A549 (cell line): ENCODE measurements around the gene PLCH1. TPM values are rescaled to one million over a fixed set of nuclear protein-coding genes. Genes with fewer than 3 reads are reported as not detected.

Experiments used
- ATAC-seq, 2 experiments: fragments of 200-7000 bp in 1 of 2; fragments of >200 bp in 1 of 2; cut with Nextera tagmentation in 1 of 2; cut with Tn5 transposase in 1 of 2; 3 replicates each; pipeline versions ENCODE4 v1.8.0 to v1.9.1; 2018 to 2020; ENCODE audit warnings: mild to moderate bottlenecking in 1 of 2, moderate library complexity in 1 of 2
- CTCF ChIA-PET: fragments of 300-600 bp; sonication (Branson Sonifier 250); formaldehyde crosslinking; extraction: SDS; loops from one replicate; lab custom pipeline; 2021; ENCODE audit warnings: antibody characterized with exemption, inconsistent platforms; lab: Yijun Ruan, JAX
- POLR2A ChIA-PET: fragments of 350-600 bp; formaldehyde crosslinking; extraction: SDS; loops from one replicate; lab custom pipeline; 2021; ENCODE audit warnings: antibody characterized with exemption, inconsistent platforms; lab: Yijun Ruan, JAX
- DNase-seq, 2 experiments: peaks; one replicate each; pipeline versions ENCODE4 v3.0.0 to v3.0.0-alpha.2; 2011 to 2016; ENCODE audit warnings: low read depth in 1 of 2, low spot score in 1 of 2
- FAIRE-seq: peaks from 2 replicates; lab custom pipeline; 2011; peaks lifted over from hg19 to GRCh38; lab: Jason Lieb, UNC
- H3K27ac ChIP-seq, 2 experiments: fragments of >200 bp; sonication (Bioruptor Twin); formaldehyde crosslinking; 3 replicates each; pipeline ENCODE4 v1.5.1; 2016 to 2017
- H3K4me1 ChIP-seq: fragments of >200 bp; sonication (Bioruptor Twin); formaldehyde crosslinking; 3 replicates; pipeline ENCODE4 v1.6.1; 2016
- H3K4me2 ChIP-seq: fragments of >200 bp; sonication (Bioruptor Twin); formaldehyde crosslinking; 3 replicates; pipeline ENCODE4 v1.6.1; 2016
- H3K4me3 ChIP-seq: fragments of >200 bp; sonication (Bioruptor Twin); formaldehyde crosslinking; 3 replicates; pipeline ENCODE4 v1.5.1; 2016
- H3K9me3 ChIP-seq: fragments of >200 bp; sonication (Bioruptor Twin); formaldehyde crosslinking; 3 replicates; pipeline ENCODE4 v1.6.1; 2016
- CBX8 ChIP-seq: fragments of 200-600 bp; sonication (generic); IDR thresholded peaks from 2 replicates; pipeline ENCODE4 v1.6.1; 2016
- CEBPB ChIP-seq, 2 experiments: fragments of >200 bp in 1 of 2; sonication (Bioruptor Twin) in 1 of 2; formaldehyde crosslinking in 1 of 2; IDR thresholded peaks; 2 replicates each; pipeline ENCODE4 v1.6.1; 2012 to 2016
- CHD2 ChIP-seq: fragments of 150-350 bp; IDR thresholded peaks from 2 replicates; pipeline ENCODE4 v1.6.1; 2014; ENCODE audit warnings: low read length; ENCODE audit not compliant: partially characterized antibody
- EHF ChIP-seq: fragments of 250-450 bp; sonication (Bioruptor Pico); IDR thresholded peaks from 2 replicates; pipeline ENCODE4 v1.5.0; 2020; ENCODE audit warnings: mild to moderate bottlenecking
- EP300 ChIP-seq, 2 experiments: fragments of >200 bp; sonication (Bioruptor Twin); formaldehyde crosslinking; IDR thresholded peaks; 2 replicates in 1 of 2; 3 replicates in 1 of 2; pipeline ENCODE4 v1.6.1; 2016 to 2017
- ESRRA ChIP-seq: fragments of 150-350 bp; IDR thresholded peaks from 2 replicates; pipeline ENCODE4 v1.6.1; 2014; ENCODE audit warnings: mild to moderate bottlenecking, low read length, borderline replicate concordance
- HEYL ChIP-seq: fragments of 250-450 bp; sonication (Bioruptor Pico); IDR thresholded peaks from 2 replicates; pipeline ENCODE4 v1.8.0; 2021; ENCODE audit warnings: mild to moderate bottlenecking, moderate library complexity
- HOXA7 ChIP-seq: fragments of 250-450 bp; sonication (Bioruptor Pico); IDR thresholded peaks from 2 replicates; pipeline ENCODE4 v1.5.0; 2020; ENCODE audit warnings: mild to moderate bottlenecking, moderate library complexity
- JUN ChIP-seq, 2 experiments: fragments of >200 bp; sonication (Bioruptor Twin); formaldehyde crosslinking; IDR thresholded peaks; 2 replicates in 1 of 2; 3 replicates in 1 of 2; pipeline ENCODE4 v1.6.1; 2016 to 2017
- JUNB ChIP-seq: fragments of >200 bp; sonication (Bioruptor Twin); formaldehyde crosslinking; IDR thresholded peaks from 2 replicates; pipeline ENCODE4 v1.6.1; 2016
- KDM5A ChIP-seq: fragments of 200-600 bp; sonication (generic); IDR thresholded peaks from 2 replicates; pipeline ENCODE4 v1.6.1; 2016; ENCODE audit warnings: antibody characterized with exemption, mild to moderate bottlenecking
- MAFK ChIP-seq: fragments of 450-650 bp; IDR thresholded peaks from 2 replicates; pipeline ENCODE4 v1.6.1; 2014; ENCODE audit not compliant: partially characterized antibody
- NFE2L2 ChIP-seq: fragments of 150-350 bp; conservative IDR thresholded peaks from 2 replicates; pipeline ENCODE4 v1.6.1; 2014; ENCODE audit warnings: low read length
- RFX5 ChIP-seq: fragments of 450-650 bp; IDR thresholded peaks from 2 replicates; pipeline ENCODE4 v1.7.1; 2014; ENCODE audit warnings: antibody characterized with exemption, mild to moderate bottlenecking, moderate library complexity
- SREBF2 ChIP-seq: fragments of 450-650 bp; IDR thresholded peaks from 2 replicates; pipeline ENCODE4 v1.6.1; 2014; ENCODE audit warnings: mild to moderate bottlenecking, moderate library complexity
- TFCP2L1 ChIP-seq: fragments of 250-450 bp; sonication (Bioruptor Pico); IDR thresholded peaks from 2 replicates; pipeline ENCODE4 v1.5.0; 2021; ENCODE audit warnings: mild to moderate bottlenecking
- TP53 ChIP-seq: fragments of 250-450 bp; sonication (Bioruptor Pico); IDR thresholded peaks from 2 replicates; pipeline ENCODE4 v1.5.0; 2021; ENCODE audit warnings: mild to moderate bottlenecking, moderate library complexity
- ZC3H11A ChIP-seq: fragments of 450-650 bp; IDR thresholded peaks from 2 replicates; pipeline ENCODE4 v1.6.1; 2014; ENCODE audit warnings: antibody characterized with exemption, mild to moderate bottlenecking
- ZNF302 ChIP-seq: fragments of 250-450 bp; sonication (Bioruptor Pico); IDR thresholded peaks from 2 replicates; pipeline ENCODE4 v1.9.0; 2021; ENCODE audit warnings: inconsistent platforms, mild to moderate bottlenecking, moderate library complexity
- WGBS: methylation state at CpG from one replicate; pipeline ENCODE4 v1.1.6; 2017; ENCODE audit errors: missing lambda C conversion rate; 5-methylcytosine and 5-hydroxymethylcytosine counted together
- polyA plus RNA-seq, 4 experiments: library from polyadenylated mRNA; depleted of rRNA in 3 of 4; stranded (reverse); fragments of >200 nt; fragmentation: RNase III in 1 of 4; extraction: RNeasy Plus Mini Kit Qiagen cat#74134 plus additional on column Dnase treatment in 1 of 4; gene quantifications; 2 replicates in 3 of 4; 3 replicates in 1 of 4; pipeline ENCODE4 v1.2.3, GENCODE V29; 2011 to 2017
- TF ChIP-seq, protein P1 (sequence below): fragments of >200 bp; sonication (Bioruptor Twin); formaldehyde crosslinking; IDR thresholded peaks from 3 replicates; pipeline ENCODE4 v1.5.1; 2016

Gene PLCH1
- polyA plus RNA-seq, 2 of the 4 experiments (the other 2 are of a cell fraction): 2.1 to 11.1 TPM

DNA sequence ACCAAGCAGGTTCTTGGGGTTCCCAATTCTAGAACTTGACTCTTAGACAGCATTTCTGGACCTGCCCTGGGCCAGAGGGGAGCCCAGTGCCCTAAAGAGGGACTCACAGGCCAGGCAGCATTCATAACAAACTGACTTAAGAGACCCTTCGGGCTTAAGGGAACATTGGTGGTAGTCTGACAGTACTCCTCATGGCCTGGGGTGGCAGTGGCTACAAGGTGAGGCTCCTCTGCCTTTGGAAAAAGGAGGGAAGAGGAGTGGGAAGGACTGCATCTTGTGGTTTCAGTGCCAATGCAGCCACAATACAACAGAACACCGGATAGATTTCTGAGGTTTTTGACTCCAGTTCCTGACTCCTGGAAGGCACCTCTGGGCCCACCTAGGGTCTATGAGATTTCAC lies 279.2 kb downstream of the PLCH1 start:
- 86% methylated on average over 2 of the region's 2 CpGs for WGBS
- no peak overlapping the region for H3K4me2 ChIP-seq
- no peaks in the 10 kb centered on the region for H3K4me1 ChIP-seq
- ChIA-PET POLR2A (no interaction called here), CTCF (no interaction called here)
- H3K27ac ChIP-seq: no peak overlapping the region
- ATAC-seq (no peak), DNase-seq (peak in 1 of 2 experiments; percentile 2), FAIRE-seq (no peak)
- H3K9me3 ChIP-seq: no peaks in the 10 kb centered on the region
- TF ChIP-seq RFX5 (no peak), CHD2 (no peak), ZC3H11A (no peak), CBX8 (no peak), KDM5A (no peak), ZNF302 (CRISPR knock-in tag) (no peak), TP53 (no peak), NFE2L2 (no peak), SREBF2 (no peak), JUNB (no peak), EHF (CRISPR knock-in tag) (no peak), CEBPB (IDR thresholded peaks at IDR 0.05) (no peak), TFCP2L1 (CRISPR knock-in tag) (no peak)
- TF ChIP-seq, protein P1, sequence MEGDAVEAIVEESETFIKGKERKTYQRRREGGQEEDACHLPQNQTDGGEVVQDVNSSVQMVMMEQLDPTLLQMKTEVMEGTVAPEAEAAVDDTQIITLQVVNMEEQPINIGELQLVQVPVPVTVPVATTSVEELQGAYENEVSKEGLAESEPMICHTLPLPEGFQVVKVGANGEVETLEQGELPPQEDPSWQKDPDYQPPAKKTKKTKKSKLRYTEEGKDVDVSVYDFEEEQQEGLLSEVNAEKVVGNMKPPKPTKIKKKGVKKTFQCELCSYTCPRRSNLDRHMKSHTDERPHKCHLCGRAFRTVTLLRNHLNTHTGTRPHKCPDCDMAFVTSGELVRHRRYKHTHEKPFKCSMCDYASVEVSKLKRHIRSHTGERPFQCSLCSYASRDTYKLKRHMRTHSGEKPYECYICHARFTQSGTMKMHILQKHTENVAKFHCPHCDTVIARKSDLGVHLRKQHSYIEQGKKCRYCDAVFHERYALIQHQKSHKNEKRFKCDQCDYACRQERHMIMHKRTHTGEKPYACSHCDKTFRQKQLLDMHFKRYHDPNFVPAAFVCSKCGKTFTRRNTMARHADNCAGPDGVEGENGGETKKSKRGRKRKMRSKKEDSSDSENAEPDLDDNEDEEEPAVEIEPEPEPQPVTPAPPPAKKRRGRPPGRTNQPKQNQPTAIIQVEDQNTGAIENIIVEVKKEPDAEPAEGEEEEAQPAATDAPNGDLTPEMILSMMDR: no peak
- H3K4me3 ChIP-seq: no peak overlapping the region

DNA sequence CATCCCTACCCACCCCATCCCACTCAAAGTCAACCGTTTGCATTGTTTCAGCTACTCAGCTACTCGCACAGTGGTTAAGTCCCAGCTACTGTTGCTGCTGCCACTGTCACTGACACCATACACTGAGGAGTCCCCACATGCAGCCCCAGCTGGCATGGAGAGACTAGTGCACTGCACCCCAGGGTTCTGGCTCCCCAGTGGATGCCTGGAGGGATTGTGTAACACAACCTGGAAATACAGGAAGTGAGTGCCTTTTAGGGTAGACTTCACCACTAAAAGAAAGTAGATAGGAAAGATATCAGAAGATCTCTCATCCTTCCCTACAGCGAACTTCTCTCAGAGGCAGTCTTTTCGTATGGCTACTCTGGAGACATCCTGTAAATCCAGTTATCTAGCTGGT lies 282.2 kb downstream of the PLCH1 start:
- POLR2A ChIA-PET: no interaction called here
- Histone ChIP-seq H3K9me3 (no peaks in the 10 kb centered on the region), H3K4me1 (no peaks in the 10 kb centered on the region), H3K4me3 (no peak overlapping the region), H3K4me2 (no peak overlapping the region), H3K27ac (no peak overlapping the region)
- CTCF ChIA-PET: no interaction called here
- FAIRE-seq: no peak
- TF ChIP-seq TP53: no peak
- no peak for TF ChIP-seq EP300 (IDR thresholded peaks at IDR 0.05)
- no peak for TF ChIP-seq HEYL
- TF ChIP-seq ESRRA: no peak
- no peak for TF ChIP-seq TFCP2L1 (CRISPR knock-in tag)
- TF ChIP-seq HOXA7 (CRISPR knock-in tag): no peak
- 79% methylated on average over 4 of the region's 4 CpGs for WGBS
- no peak for ATAC-seq
- DNase-seq: no peak

DNA sequence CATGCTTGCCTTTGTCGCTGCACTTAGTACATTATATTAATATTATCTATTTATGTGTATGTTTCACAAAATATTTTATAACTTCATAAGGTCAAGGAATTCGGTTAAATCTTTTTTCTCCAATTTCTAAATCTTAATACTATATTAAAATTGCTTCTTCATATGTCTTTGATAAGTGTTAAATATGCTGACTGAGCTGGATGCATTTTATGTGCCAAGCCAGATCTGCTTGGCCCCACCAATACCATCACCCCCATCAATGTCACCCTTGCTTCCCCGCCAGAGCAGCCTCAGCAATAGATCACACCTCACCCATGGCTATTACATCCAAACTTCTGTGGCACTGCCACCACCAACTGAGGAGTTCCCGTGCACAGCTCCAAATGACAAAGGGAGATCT lies 287.3 kb downstream of the PLCH1 start:
- Histone ChIP-seq H3K9me3 (no peaks in the 10 kb centered on the region), H3K4me3 (no peak overlapping the region), H3K27ac (no peak overlapping the region), H3K4me1 (no peaks in the 10 kb centered on the region), H3K4me2 (no peak overlapping the region)
- no peak for DNase-seq
- TF ChIP-seq JUN (IDR thresholded peaks at IDR 0.05) (no peak), MAFK (peak; percentile 66)
- TF ChIP-seq, all 56 proteins: peak for 1
- POLR2A ChIA-PET: no interaction called here
- no peak for FAIRE-seq
- 83% methylated on average over 4 of the region's 4 CpGs for WGBS
- ATAC-seq: no peak
- CTCF ChIA-PET: interaction anchor here (0.5 to 0.6 kb wide), 2 partner anchors 275 to 658 kb away, joined by 3 read pairs; no protein-coding TSS in a partner anchor

- TF ChIP-seq ZC3H11A (no peak), HOXA7 (CRISPR knock-in tag) (no peak), ESRRA (no peak), CHD2 (no peak), CBX8 (no peak)
- TF ChIP-seq, all 56 proteins: peak for 0
- DNase-seq: no peak
- Histone ChIP-seq H3K4me2 (no peak overlapping the region), H3K4me1 (no peaks in the 10 kb centered on the region), H3K9me3 (no peaks in the 10 kb centered on the region), H3K27ac (no peak overlapping the region), H3K4me3 (no peak overlapping the region)
- ChIA-PET POLR2A (no interaction called here), CTCF (no interaction called here)
- no peak for ATAC-seq
- WGBS: 90% methylated on average over 4 of the region's 4 CpGs
- FAIRE-seq: no peak
These were observed 289.1 kb downstream of the PLCH1 start for GRCh38 chr3:155455765-155456164.
